ENCODE data around the gene SLC24A5.

The SLC24A5 gene

DNA sequence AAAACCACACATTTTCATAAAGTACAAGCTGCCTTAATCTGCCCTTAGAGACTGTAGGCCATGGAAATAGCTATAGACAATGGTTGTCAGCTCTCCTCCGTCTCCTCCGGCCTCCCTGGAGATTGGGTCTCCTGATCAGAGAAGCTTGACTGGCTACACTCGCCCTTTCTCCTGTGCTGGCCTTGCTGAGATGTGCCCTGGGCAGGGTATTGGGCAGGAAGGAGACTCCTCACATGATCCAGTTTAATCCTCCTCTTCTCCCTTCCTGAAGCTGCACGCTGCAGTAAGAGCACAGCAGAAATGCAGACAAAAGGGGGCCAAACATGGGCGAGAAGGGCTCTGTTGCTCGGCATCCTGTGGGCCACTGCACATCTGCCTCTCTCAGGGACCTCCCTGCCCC lies at the start of gene SLC24A5:
TSS of gene SLC24A5 (plus strand) at position 246 of the 400 bp plus-strand sequence. CDS start at position 301, 55 bp downstream.
- no peak for DNase-seq

DNA sequence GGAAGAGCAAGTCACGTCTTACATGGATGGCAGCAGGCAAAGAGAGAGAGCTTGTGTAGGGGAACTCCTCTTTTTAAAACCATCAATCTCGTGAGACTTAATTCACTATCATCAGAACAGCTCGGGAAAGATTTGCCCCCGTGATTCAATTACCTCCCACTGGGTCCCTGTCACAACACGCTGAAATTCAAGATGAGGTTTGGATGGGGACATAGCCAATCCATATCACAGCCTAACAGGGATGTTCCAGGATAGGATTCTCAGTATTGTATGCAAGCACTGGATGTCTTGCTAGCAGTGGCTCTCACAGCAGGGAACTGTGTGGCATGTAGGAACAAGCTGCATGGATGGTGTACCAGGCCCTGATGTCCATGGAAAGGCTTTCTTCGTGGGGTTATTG lies 47.8 kb upstream of the SLC24A5 start:
- DNase-seq = no peak

DNA sequence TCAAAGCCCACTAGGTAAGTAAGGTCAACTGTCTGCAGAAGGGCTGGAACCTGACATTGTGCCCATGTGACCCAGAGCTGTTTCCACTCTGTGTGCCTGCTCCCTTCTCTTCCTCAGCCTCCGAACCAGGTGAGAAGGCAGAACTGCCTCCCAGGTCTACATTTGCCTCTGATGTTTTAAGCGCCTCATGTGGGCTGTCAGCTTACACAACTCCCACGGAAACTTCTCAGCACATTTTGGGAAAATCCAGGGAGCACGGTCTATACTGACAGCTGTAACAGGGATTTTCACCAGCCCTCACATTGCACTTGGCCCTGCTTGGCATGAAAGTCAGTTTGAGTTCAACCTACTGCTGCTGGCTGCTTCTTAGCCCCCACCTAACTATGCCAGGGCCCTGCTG lies 46.9 kb upstream of the SLC24A5 start:
- DNase-seq = no peak

DNA sequence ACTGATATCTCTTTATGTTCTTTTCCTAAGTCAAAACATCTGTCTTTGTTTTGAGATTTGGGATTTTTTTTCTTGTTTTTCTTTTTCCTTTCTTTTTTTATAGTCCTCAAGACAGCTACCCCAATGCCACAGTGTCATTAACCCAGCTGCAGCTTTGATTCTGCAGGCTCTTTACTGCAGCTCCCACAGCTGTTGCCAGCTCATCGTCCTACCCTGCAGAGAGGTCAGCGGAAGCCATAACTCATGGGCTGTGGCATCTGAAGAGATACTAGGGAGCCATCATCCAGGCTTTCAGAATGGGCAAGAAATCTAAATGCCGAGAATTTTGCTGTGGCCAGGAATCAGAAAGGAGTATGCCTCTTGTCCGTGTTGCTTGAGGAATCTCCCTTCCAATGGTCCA lies 44.3 kb upstream of the SLC24A5 start:
- no peak for DNase-seq

DNA sequence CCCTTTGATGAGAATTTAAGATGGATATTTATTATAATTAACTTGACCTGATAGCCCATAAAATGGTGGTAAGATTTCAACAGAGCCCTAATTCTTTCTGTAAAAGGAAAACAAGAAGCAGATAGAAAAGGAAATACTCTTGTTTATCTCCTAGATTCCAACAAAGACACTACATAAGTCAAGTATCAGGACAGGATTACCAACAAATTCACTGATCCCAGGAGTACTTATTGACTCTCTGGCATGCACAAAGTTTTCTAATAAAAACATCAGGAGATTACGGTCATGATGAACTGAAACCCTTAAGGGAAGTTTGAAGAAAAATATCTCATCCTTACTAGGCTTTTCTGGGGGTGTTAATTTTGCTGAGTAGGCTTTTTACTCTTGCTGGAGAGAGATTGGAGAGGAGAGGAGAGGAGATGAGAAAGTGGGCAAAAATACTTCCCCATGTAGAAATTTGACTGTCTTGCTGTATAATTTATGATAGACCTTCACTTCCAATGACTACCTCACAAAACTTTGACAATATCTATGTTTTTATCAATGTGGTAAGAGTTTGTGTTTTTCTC lies 43.1 kb upstream of the SLC24A5 start:
- DNase-seq = no peak

DNA sequence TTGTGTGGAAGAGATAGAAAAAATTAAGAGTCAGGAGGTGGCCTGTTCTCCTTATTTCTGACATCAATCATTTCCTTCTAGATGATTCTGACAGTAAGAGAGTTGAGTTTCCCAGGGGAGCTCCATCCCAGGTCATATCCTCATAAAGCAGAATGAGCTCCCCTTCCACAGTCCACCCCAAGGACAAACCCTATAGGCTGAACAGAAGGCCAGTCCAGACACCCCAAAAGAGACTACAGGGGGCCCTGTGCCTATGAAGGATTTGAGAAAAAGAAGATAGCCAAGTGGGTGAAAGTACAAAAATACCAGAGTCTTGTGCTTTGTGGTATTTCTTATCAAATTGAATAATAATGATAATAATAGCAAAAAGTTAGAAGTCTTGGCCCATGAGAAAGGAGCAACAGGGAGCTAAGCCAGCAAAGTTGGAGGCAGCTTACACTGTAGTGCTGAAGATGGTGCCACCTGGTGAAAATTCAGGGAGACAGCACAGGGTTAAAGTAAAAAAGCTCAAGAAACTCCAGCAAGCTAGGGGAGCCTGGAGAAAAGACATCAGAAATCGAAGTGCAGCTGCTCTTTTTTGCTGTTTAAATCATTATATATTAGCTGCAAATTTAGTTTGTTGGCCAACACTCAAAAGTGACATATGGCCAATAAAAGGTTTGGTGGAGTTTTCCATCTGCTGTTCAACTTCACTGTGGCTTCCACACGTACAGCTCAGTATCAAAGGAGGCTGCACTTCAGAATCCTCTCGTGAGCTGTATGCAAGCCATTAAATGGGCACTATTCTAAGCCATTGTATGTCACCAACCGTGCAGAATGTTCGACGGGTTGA lies 35.8 kb upstream of the SLC24A5 start:
- no peak for DNase-seq

DNA sequence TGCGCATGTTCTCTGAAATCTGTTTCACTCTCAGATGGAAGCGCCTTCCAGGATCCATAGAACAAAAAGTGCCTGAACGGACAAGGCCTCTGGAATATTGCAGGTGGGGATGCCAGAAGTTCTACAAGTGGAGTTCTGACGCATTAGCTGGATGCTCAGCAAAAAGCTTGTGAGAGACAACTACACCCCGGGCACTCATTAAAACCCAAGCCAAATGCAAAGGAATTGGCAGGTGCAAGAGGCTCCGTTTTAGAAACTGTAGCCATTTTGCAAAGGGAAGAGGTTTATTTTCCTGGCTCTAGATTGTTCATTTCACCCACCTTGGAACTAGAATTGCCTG lies 35.2 kb upstream of the SLC24A5 start:
- no peak for DNase-seq

DNA sequence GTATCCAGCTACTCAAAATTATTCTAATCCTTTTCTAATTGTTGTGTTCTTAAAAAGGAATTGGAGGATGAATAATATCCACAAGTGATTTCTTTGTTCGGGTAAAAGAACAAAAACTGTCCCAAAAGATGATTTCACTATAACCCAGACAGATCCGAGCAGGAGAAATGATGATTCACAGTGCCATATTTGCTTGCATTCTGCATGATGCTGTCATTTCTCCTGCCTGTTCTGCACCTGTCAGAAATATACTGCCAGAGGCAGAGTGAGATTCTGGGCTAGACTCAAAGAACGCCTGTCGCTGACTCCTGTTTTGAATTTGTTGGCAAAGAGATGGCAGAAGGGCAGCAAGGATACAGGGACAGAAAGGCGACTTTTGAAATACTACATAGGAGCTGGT lies 34.7 kb upstream of the SLC24A5 start:
- DNase-seq = no peak

DNA sequence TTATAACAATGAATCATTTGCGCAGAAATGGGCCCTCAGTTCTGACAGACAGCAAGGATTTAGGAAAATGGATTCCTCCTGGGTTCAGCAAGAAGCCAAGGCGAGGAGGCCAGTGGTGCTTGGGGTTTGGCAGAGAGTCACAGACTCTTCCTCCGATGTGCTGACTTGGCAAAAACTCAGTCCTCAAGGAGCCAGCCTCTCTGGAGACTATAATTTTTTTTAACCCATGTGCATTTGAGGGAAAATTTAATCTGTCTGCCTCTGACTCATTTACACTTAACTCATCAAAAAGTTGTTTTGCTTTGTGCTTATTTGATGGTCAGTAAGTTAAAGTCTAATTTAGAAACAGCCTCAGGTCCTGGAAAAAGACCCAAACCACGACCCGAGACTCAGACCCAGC lies 34.2 kb upstream of the SLC24A5 start:
- no peak for DNase-seq

DNA sequence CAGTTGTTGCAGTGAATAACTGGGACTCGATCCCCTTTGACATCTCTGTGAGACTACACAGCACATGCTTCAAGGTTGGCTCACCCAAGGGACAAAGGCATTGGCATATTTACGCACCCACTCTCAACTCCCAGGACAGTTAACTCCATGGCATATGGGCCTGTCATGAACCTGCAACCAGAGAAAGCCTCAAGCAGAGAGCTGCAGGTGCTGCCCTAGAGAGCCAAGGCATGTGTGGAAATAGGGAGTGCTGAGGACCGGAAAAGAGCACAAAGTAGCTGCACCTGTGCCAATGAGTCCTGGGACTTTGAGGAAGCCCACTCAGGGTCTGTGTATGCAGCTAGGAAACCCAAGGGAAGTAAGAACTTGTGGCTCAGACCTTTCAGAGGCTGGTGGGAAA lies 32.9 kb upstream of the SLC24A5 start:
- no peak for DNase-seq

DNA sequence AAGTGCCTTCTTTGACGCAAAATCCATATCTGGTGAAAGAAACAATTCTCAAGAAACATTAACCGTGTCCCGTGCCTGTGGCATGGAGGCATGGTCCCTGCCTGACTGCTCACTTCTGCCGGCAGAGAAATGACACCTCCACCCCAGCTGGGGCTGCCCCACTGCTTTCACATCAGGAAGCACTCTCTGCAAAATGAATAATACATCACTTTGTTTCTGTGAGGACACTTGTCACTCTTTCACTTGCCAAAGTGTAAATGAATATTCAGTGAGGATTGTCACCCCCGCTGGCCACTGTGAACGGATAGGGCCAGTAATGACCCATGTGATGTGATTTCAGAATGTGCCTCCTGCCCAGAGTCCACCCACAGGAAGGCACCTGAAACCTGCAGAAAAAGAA lies 31.1 kb upstream of the SLC24A5 start:
- DNase-seq = no peak

DNA sequence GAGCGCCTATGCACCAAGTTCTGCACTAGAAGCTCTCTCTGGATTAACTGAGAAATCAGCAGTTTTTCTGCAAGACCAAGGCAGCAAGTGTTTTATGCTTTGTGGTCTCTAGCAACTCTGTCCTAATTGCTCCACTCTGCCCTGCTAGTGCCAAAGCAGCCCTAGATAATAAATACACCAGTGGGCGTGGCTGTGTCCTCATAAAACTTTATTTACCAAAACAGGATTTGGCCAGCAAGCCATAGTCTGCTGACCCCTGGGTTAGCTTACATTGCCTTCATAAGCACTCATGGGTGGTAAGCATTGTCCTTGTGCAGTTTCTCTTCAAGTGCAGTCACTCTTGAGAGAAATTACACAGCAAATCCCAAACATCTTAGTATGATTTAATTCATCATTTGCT lies 30.7 kb upstream of the SLC24A5 start:
- DNase-seq = no peak

DNA sequence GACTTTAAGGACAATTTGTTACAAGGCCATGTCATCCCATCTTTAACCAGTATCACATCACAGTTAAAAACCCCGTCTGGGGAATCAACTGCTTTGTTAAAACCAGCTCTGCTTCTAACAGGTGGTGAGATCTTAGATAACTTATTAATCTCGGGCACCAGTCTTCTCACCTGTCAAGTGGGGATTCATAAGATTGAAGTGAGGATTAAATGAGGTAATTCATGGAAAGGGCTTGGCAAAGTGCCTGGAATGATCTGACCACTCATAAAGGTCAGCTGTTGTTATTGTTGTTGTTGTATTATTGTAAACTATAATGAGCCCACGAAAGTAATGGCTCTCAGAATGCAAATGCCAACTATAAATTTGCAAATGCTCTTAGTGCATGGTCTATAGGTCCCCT lies 30.1 kb upstream of the SLC24A5 start:
- DNase-seq = no peak

DNA sequence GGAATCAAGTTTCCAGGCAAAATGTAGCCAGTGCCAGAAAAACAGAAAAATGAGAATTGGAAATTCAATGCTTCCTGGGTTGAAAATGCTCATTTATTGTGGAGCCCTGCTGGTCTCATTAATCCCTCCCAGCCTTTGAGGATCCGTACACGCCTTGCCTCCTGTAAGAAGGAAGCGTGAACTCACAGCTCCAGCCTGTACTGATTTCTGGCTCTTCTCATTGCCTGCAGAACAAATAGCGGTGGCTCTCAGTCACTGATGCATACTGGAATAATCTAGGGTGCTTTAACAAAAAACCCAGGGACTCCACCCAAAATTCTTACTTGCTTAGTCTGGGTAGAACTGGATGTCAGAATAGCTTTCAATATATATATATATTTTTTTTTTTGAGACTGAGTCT lies 29.3 kb upstream of the SLC24A5 start:
- DNase-seq = no peak

DNA sequence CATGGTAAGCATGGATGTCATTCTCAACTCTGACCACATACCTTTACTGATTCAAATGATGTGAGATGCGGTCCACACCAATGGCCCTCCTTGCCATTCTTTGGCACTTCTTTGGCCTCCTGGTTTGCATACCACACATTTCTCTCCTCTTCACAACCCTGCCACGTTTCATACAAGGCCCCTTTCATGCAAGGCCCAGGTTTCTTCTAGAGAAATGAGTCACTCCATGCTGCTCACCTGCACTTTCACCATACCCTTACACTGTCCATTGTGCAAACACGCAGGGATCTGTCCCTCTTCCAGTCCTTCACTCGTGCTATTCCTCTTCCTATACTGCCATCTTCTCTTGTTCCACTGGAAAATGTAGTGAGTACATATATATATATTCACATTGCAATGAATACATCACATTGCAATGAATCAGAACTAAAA lies 24.4 kb upstream of the SLC24A5 start:
- no peak for DNase-seq

DNA sequence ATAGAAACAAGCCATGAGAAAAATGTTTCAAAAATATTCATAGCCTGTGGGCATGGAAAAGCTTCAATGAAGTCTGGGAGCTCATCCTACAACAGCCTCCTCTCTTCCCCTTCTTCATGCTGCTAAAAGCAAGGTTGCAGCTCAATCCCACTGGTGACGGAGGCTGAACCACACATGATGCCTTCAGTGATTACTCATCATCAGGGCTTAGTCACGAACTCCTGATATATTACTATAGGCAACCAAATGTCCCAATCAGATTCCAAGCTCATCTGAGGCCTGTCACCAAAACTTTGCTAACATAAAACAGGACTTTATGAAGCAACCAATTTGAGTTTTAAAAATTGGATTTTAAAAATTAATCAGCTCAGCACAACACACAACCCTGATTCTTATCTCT lies 24.0 kb upstream of the SLC24A5 start:
- DNase-seq = no peak

DNA sequence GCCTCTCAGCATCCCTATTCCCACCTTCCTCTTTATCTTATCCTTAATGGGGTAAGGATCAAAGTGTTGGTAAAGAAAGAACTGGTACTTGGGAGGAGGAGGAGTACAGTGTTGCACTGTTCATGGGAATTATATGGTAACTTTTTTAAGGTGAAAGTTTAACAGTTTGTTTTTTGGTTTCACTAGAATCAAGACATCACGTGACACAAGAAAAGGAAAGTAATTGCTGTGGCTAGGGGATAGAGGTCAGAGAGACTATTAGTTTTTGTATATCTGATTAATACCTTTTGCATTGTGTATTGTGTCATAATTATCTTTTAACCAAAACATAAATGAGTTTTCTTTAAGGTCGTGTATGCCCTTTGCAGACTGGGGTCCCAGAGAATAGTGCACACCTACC lies 23.5 kb upstream of the SLC24A5 start:
- DNase-seq = no peak

DNA sequence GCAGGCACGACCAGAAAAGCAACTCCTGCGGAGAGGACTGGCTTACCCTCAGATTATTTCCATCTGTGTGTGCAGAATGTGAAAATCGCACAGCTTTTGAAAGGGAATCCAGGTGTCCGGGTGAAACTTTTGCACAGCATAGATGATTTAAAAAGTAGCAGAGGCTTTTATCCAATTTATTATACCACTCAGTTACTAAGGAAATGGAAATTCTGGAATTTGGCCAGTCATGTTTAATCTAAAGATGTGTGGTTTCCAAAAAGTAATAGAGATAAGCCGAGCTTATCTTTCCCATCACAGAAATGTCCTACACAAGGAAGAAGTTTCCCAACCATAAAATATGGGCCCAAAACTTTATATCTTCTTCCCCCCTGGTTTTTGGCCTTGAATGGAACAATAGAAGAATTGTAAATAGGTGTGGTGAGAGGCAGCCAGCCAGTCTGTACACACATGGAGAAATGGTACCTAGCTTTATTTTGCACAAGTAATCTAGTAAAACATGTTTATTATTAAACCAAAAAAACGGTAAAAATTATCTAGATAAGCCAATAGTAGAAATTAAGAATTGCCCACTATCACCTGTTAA lies 19.3 kb upstream of the SLC24A5 start:
- DNase-seq = no peak

DNA sequence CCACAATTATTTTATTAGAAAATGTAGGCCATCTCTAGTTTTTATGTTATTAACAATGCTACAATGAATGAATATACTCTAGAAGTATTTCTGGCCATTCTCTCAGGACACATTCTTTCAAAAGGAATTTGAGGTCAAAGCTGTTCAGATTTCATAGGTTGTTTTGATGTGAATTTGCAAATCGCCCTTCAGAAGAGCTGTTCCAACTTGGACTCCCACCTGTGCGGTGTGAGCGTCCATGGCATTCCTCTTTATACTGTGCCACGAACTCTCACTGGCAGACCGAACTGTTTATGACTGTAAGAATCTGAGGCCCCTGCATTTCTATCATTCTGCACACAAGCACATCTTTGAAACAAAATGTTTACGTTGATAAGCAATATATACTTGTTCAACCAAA lies 18.6 kb upstream of the SLC24A5 start:
- no peak for DNase-seq

DNA sequence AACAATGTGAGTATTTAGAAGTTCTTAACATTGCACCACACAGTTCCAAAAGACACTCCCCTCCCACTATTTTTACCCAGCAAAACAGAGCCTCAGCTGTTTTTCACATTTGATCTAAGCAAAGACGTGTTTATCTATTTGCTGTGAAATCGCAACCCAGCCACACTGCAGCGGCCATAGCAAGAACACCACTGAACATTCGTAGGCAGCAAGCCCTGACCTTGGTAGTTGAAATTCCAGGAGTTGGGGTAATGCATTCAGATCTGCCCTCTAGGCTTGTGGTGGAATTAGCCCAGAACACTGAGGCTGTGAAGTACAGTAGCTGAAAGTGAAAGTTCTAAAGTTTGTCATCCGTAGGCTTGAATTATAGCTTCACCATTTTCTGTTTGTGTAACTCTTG lies 17.1 kb upstream of the SLC24A5 start:
- no peak for DNase-seq

DNA sequence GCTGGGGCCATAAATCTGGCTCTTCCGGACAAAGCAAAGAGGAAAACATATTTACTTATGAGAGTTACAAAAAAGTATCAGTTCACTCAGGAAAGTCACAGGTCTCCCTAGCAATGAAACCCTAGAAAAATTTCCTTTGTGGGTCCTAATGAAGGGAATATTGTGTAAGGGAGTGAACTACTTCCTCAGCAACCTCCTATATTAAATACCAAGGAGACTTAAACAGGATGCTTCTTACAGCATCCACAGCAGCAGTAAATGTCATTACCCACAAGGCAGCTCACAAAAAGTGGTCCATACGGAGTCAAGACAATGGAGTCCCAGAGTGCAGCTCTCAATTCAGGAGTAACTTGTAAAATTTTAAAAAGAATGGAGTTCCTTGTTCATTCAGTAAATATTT lies 14.9 kb upstream of the SLC24A5 start:
- no peak for DNase-seq

DNA sequence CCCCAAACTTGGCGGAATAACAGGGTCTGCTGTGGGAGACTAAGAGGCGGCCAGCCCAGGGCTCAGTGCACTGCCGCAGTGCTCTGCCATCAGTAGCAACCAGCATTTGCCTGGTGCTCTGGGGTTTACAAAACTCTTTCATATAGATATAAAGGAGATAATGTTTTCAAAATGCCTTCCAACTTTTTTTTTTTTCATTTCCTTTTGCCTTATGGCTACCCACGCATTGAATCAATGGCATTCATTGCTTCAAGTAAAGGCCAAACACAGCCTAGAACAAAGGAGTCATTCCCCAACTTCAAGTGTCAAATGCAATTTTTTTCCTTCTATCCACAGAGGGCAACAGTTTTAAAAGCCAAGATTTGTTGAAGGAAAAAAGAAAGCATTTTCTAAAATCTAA lies 11.6 kb upstream of the SLC24A5 start:
- no peak for DNase-seq

DNA sequence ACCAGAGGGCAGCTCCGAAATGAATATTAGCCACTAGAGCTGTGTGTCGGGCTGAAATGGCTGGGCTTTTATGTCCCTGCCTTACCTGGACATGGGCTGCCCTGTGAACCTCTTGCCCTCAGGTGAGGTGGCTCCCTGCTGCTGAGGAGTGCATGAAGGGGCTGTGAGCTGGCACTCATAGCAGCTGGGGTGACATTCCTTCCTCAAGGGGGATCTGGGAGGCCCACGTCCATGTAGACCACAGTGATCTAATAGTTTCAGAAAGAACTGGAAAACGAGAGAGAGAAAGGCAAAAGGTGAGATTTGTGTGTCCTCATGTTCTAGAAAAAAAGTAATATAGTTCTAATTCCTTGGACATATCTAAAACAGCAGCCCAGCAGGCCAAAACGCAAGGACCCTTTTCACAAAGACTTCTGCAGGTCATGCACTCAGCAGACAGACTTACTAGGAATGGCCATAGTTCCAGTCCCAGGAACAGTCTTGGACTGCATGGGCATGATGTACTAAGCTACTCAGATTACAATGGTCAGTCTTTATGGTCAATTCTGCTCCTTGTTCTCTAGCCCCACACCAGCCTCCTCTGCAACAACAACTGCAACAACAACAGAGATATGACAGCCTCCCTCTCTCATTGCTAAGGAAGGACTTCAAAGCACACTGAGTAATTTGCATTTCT lies 10.8 kb upstream of the SLC24A5 start:
- no peak for DNase-seq

DNA sequence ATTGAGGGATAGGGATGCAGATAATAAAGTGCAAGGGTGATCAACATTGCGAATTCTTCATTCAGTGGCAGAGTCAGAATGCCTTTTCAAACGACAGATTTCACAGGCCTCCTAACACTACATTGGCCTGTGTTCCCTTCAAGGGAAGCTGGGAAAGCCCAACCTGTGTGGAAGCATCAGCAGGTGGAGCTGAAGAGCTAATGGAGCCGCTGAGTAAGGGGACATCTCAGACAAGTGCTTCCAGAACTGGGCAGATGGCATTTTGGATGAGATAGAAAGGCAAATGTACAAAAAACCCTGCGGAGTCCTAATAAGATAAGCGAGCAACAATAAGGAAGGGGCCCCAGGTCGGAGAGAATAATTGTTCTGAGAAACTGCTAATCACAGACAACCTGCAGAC lies 8.5 kb upstream of the SLC24A5 start:
- no peak for DNase-seq

Measured in CD4-positive, alpha-beta T cell treated with Interferon alpha-2 for 1 hour (primary cell).